H1 (cell line): ENCODE results near the gene COTL1. TPM values are rescaled to one million over a fixed set of nuclear protein-coding genes. Genes with fewer than 3 reads are reported as not detected.

Source experiments
- CTCF ChIA-PET: fragments of 300-600 bp; sonication (Branson Sonifier 250); formaldehyde crosslinking; loops from one replicate; lab custom pipeline; 2021; ENCODE audit not compliant: partially characterized antibody; lab: Charles Lee
- POLR2A ChIA-PET: fragments of 300-600 bp; sonication (Branson Sonifier 250); formaldehyde crosslinking; loops from one replicate; lab custom pipeline; 2021; ENCODE audit warnings: inconsistent platforms; ENCODE audit not compliant: partially characterized antibody; lab: Charles Lee
- DNase-seq, 2 experiments: peaks; one replicate each; pipeline versions ENCODE4 v3.0.0 to v3.0.0-alpha.2; 2010 to 2022; ENCODE audit warnings: low spot score in 2 of 2, low read depth in 1 of 2, mixed read lengths in 1 of 2
- FAIRE-seq: peaks from 2 replicates; lab custom pipeline; 2011; peaks lifted over from hg19 to GRCh38; lab: Jason Lieb, UNC
- H2AFZ ChIP-seq: 2 replicates; pipeline ENCODE4 v1.8.1; 2012; ENCODE audit warnings: low read length, inconsistent platforms
- H2AK5ac ChIP-seq: 2 replicates; pipeline ENCODE4 v1.6.1; 2013; ENCODE audit warnings: low read depth, low read length
- H2BK120ac ChIP-seq: replicated peaks from 2 replicates; pipeline ENCODE3; 2013; ENCODE audit warnings: low read depth, low read length, inconsistent platforms
- H2BK12ac ChIP-seq: 2 replicates; pipeline ENCODE4 v1.6.1; 2013; ENCODE audit warnings: low read depth, low read length
- H2BK15ac ChIP-seq: 2 replicates; pipeline ENCODE4 v1.6.1; 2013; ENCODE audit warnings: low read length
- H2BK20ac ChIP-seq: 2 replicates; pipeline ENCODE4 v1.6.1; 2013; ENCODE audit warnings: low read length
- H2BK5ac ChIP-seq: 2 replicates; pipeline ENCODE4 v1.6.1; 2013; ENCODE audit warnings: low read depth, low read length
- H3K14ac ChIP-seq: 2 replicates; pipeline ENCODE4 v1.6.1; 2013; ENCODE audit warnings: inconsistent platforms; ENCODE audit not compliant: insufficient read length
- H3K18ac ChIP-seq: 2 replicates; pipeline ENCODE4 v1.6.1; 2013; ENCODE audit warnings: low read length; ENCODE audit errors: extremely low read depth
- H3K23ac ChIP-seq: 2 replicates; pipeline ENCODE4 v1.6.1; 2013; ENCODE audit warnings: inconsistent platforms; ENCODE audit not compliant: insufficient read length
- H3K23me2 ChIP-seq: 2 replicates; pipeline ENCODE4 v1.6.1; 2013; ENCODE audit warnings: low read depth, low read length
- H3K27ac ChIP-seq: 2 replicates; pipeline ENCODE4 v1.6.1; 2011; ENCODE audit warnings: low read depth, low read length, inconsistent platforms
- H3K27me3 ChIP-seq, 4 experiments: replicated peaks in 1 of 4; 1 replicate in 1 of 4; 2 replicates in 3 of 4; pipeline versions ENCODE4 v1.6.1 to v1.8.1; 2011 to 2013; ENCODE audit warnings: low read length in 3 of 4, mild to moderate bottlenecking in 3 of 4, inconsistent platforms in 2 of 4, mixed read lengths in 2 of 4, moderate library complexity in 1 of 4; ENCODE audit not compliant: control insufficient read depth in 3 of 4, insufficient read depth in 3 of 4; ENCODE audit errors: extremely low read depth in 1 of 4
- H3K36me3 ChIP-seq, 4 experiments: 2 replicates each; pipeline versions ENCODE4 v1.6.1 to v1.8.1; 2011 to 2013; ENCODE audit warnings: mild to moderate bottlenecking in 4 of 4, low read length in 3 of 4, moderate library complexity in 2 of 4, control low read depth in 1 of 4, inconsistent platforms in 1 of 4; ENCODE audit not compliant: insufficient read depth in 4 of 4, control insufficient read depth in 2 of 4
- H3K4ac ChIP-seq: replicated peaks from 2 replicates; pipeline ENCODE3; 2013; ENCODE audit warnings: low read length, low read depth, mixed read lengths, inconsistent platforms; ENCODE audit not compliant: insufficient read length
- H3K4me1 ChIP-seq, 4 experiments: replicated peaks in 1 of 4; 1 replicate in 1 of 4; 2 replicates in 3 of 4; pipeline versions ENCODE4 v1.6.1 to v1.8.1; 2011 to 2013; ENCODE audit warnings: low read length in 3 of 4, inconsistent platforms in 2 of 4, mixed read lengths in 1 of 4; ENCODE audit not compliant: insufficient read depth in 4 of 4, control insufficient read depth in 3 of 4
- H3K4me2 ChIP-seq, 2 experiments: 2 replicates each; pipeline versions ENCODE4 v1.6.1 to v1.8.1; 2011 to 2013; ENCODE audit warnings: low read depth in 2 of 2, low read length in 2 of 2, control low read depth in 1 of 2, inconsistent platforms in 1 of 2, mild to moderate bottlenecking in 1 of 2; ENCODE audit not compliant: insufficient read depth in 1 of 2
- H3K4me3 ChIP-seq, 4 experiments: fragments of 200-600, 300-600 bp in 1 of 4; sonication (generic), shearing (Covaris generic), sonication (Bioruptor Twin) in 1 of 4; 2 replicates each; pipeline versions ENCODE4 v1.5.1 to v1.8.1; 2011 to 2016; ENCODE audit warnings: low read length in 4 of 4, low read depth in 3 of 4, control low read depth in 2 of 4, inconsistent platforms in 2 of 4, mild to moderate bottlenecking in 2 of 4, mixed read lengths in 1 of 4, moderate library complexity in 1 of 4; ENCODE audit not compliant: insufficient read depth in 2 of 4; ENCODE audit errors: extremely low read depth in 1 of 4
- H3K56ac ChIP-seq: replicated peaks from 2 replicates; pipeline ENCODE3; 2013; ENCODE audit warnings: low read depth, mild to moderate bottlenecking, mixed read lengths, low read length, inconsistent platforms; ENCODE audit not compliant: insufficient read length
- H3K79me1 ChIP-seq: 2 replicates; pipeline ENCODE4 v1.6.1; 2013; ENCODE audit warnings: low read depth, low read length, control low read depth
- H3K79me2 ChIP-seq, 2 experiments: 2 replicates each; pipeline versions ENCODE4 v1.6.1 to v1.8.1; 2012 to 2013; ENCODE audit warnings: low read length in 2 of 2, mild to moderate bottlenecking in 2 of 2, inconsistent platforms in 1 of 2; ENCODE audit not compliant: insufficient read depth in 2 of 2, control insufficient read depth in 1 of 2
- H3K9ac ChIP-seq, 4 experiments: replicated peaks in 1 of 4; 1 replicate in 1 of 4; 2 replicates in 3 of 4; pipeline versions ENCODE4 v1.6.1 to v1.8.1; 2011 to 2013; ENCODE audit warnings: low read depth in 3 of 4, low read length in 3 of 4, control low read depth in 2 of 4, mild to moderate bottlenecking in 2 of 4, moderate library complexity in 2 of 4, inconsistent platforms in 1 of 4; ENCODE audit errors: extremely low read depth in 1 of 4
- H3K9me3 ChIP-seq, 2 experiments: 2 replicates each; pipeline versions ENCODE4 v1.6.1 to v1.8.1; 2012 to 2013; ENCODE audit warnings: mild to moderate bottlenecking in 2 of 2, moderate library complexity in 2 of 2, control low read depth in 1 of 2, inconsistent platforms in 1 of 2, low read depth in 1 of 2, low read length in 1 of 2, mixed read lengths in 1 of 2; ENCODE audit not compliant: insufficient read depth in 2 of 2
- H4K20me1 ChIP-seq, 2 experiments: replicated peaks in 1 of 2; 2 replicates each; pipeline versions ENCODE3 to v1.8.1; 2011 to 2013; ENCODE audit warnings: inconsistent platforms in 2 of 2, low read length in 2 of 2, mild to moderate bottlenecking in 1 of 2; ENCODE audit not compliant: insufficient read depth in 2 of 2, control insufficient read depth in 1 of 2
- H4K5ac ChIP-seq: 2 replicates; pipeline ENCODE4 v1.6.1; 2013; ENCODE audit warnings: low read length, low read depth, mixed read lengths, inconsistent platforms; ENCODE audit not compliant: insufficient read length
- H4K8ac ChIP-seq: 2 replicates; pipeline ENCODE4 v1.8.0; 2013; ENCODE audit warnings: mild to moderate bottlenecking, moderate library complexity, low read length, inconsistent platforms; ENCODE audit not compliant: insufficient read depth; ENCODE audit errors: extremely low read depth
- H4K91ac ChIP-seq: replicated peaks from 2 replicates; pipeline ENCODE3; 2013; ENCODE audit warnings: low read length, mixed read lengths, inconsistent platforms; ENCODE audit not compliant: insufficient read length
- BACH1 ChIP-seq: IDR thresholded peaks from 2 replicates; pipeline ENCODE4 v1.6.1; 2012; ENCODE audit warnings: low read length, improper control_type of control experiment
- BRCA1 ChIP-seq: IDR thresholded peaks from 2 replicates; pipeline ENCODE4 v1.6.1; 2012; ENCODE audit warnings: low read depth, low read length, improper control_type of control experiment
- CHD1 ChIP-seq: IDR thresholded peaks from 2 replicates; pipeline ENCODE4 v1.6.1; 2012; ENCODE audit warnings: low read depth, low read length, improper control_type of control experiment
- EP300 ChIP-seq, 2 experiments: IDR thresholded peaks; 1 replicate in 1 of 2; 2 replicates in 1 of 2; pipeline ENCODE4 v1.6.1; 2011 to 2012; ENCODE audit warnings: low read depth in 2 of 2, low read length in 2 of 2, mild to moderate bottlenecking in 2 of 2, borderline replicate concordance in 1 of 2, inconsistent platforms in 1 of 2, moderate library complexity in 1 of 2
- EZH2 ChIP-seq: fragments of 200-600 bp; sonication (generic); IDR thresholded peaks from 2 replicates; pipeline ENCODE4 v1.7.1; 2012; ENCODE audit warnings: low read depth, mild to moderate bottlenecking, moderate library complexity, low read length, inconsistent platforms; ENCODE audit not compliant: severe bottlenecking
- JUND ChIP-seq: IDR thresholded peaks from 2 replicates; pipeline ENCODE4 v1.6.1; 2011; ENCODE audit warnings: mild to moderate bottlenecking, improper control_type of control experiment, low read length
- MAFK ChIP-seq: IDR thresholded peaks from 2 replicates; pipeline ENCODE4 v1.6.1; 2012; ENCODE audit warnings: low read depth, mild to moderate bottlenecking, improper control_type of control experiment, low read length
- NRF1 ChIP-seq: IDR thresholded peaks from 2 replicates; pipeline ENCODE4 v1.6.1; 2011; ENCODE audit warnings: mild to moderate bottlenecking, low read depth, low read length, improper control_type of control experiment
- PHF8 ChIP-seq: fragments of 200-600 bp; sonication (generic); conservative IDR thresholded peaks from 2 replicates; pipeline ENCODE4 v1.7.1; 2012; ENCODE audit warnings: low read depth, mild to moderate bottlenecking, inconsistent platforms, low read length, moderate library complexity
- POLR2AphosphoS5 ChIP-seq: IDR thresholded peaks from 2 replicates; pipeline ENCODE4 v1.6.1; 2011; ENCODE audit warnings: low read depth, low read length
- RAD21 ChIP-seq, 2 experiments: IDR thresholded peaks in 1 of 2; conservative IDR thresholded peaks in 1 of 2; 2 replicates each; pipeline ENCODE4 v1.6.1; 2011; ENCODE audit warnings: low read depth in 2 of 2, low read length in 2 of 2, improper control_type of control experiment in 1 of 2, inconsistent platforms in 1 of 2, mild to moderate bottlenecking in 1 of 2, moderate library complexity in 1 of 2
- SIX5 ChIP-seq: IDR thresholded peaks from 2 replicates; pipeline ENCODE4 v1.6.1; 2011; ENCODE audit warnings: mild to moderate bottlenecking, low read depth, low read length
- SP1 ChIP-seq: IDR thresholded peaks from 2 replicates; pipeline ENCODE4 v1.6.1; 2011; ENCODE audit warnings: low read depth, low read length
- TAF1 ChIP-seq: IDR thresholded peaks from 2 replicates; pipeline ENCODE4 v1.6.1; 2011; ENCODE audit warnings: mild to moderate bottlenecking, low read depth, low read length
- ZNF274 ChIP-seq: IDR thresholded peaks from 2 replicates; pipeline ENCODE4 v1.7.0; 2012; ENCODE audit warnings: low read length, borderline replicate concordance; ENCODE audit errors: extremely low read depth
- WGBS, 2 experiments: shearing (Covaris generic) in 1 of 2; methylation state at CpG; one replicate each; pipeline versions ENCODE4 v1.1.6 to v1.1.7; 2013 to 2015; ENCODE audit warnings: low lambda C conversion rate in 2 of 2, mixed read lengths in 2 of 2, inconsistent platforms in 1 of 2, low coverage in 1 of 2, missing lambda C conversion rate in 1 of 2; ENCODE audit not compliant: insufficient replicate concordance in 2 of 2, insufficient coverage in 1 of 2, insufficient read length in 1 of 2; ENCODE audit errors: extremely low coverage in 1 of 2, missing lambda C conversion rate in 1 of 2; 5-methylcytosine and 5-hydroxymethylcytosine counted together
- polyA plus RNA-seq, 7 experiments: library from polyadenylated mRNA; depleted of rRNA in 3 of 7; stranded (reverse) in 5 of 7; unstranded in 2 of 7; fragments of >200 nt in 5 of 7; fragments of 200-250 nt in 2 of 7; gene quantifications; 1 replicate in 5 of 7; 2 replicates in 1 of 7; 4 replicates in 1 of 7; pipeline versions ENCODE4 v1.2.1 to v1.2.3, GENCODE V29; 2011 to 2013; ENCODE audit warnings: missing spikeins in 2 of 7, mixed read lengths in 2 of 7
- total RNA-seq: library from RNA; stranded (reverse); fragmentation: NEBNext Ultra II Directional; extraction: Animal tissue kit (Norgen Biotek cat#: 25700); gene quantifications from 2 replicates; pipeline ENCODE4 v1.2.1, GENCODE V29; 2021

COTL1 gene
- total and polyA plus RNA-seq, 2 of the 8 experiments (the other 6 are each of a cell fraction or from before 2014, with no cell fraction given), result 59.2 to 183 TPM

- POLR2A ChIA-PET, result interaction anchor here (1.2 to 2.1 kb wide), 3 partner anchors 38 to 99 kb away, joined by 3 to 8 read pairs (median 3); no protein-coding TSS in a partner anchor
- TF ChIP-seq BRCA1 (no peak), RAD21 (IDR thresholded peaks at IDR 0.05 in 1 of 2, conservative IDR thresholded peaks at IDR 0.05 in 1 of 2; ENCODE audit: low read depth in 2 of 2, low read length in 2 of 2) (no peak), JUND (no peak), EP300 (IDR thresholded peaks at IDR 0.05; ENCODE audit: borderline replicate concordance in 1 of 2, low read depth in 2 of 2, low read length in 2 of 2) (no peak), ZNF274 (no peak), SIX5 (no peak), TAF1 (no peak), POLR2AphosphoS5 (no peak), CHD1 (no peak), SP1 (no peak), BACH1 (no peak), EZH2 (no peak), NRF1 (no peak), MAFK (no peak), PHF8 (no peak)
Measured at GRCh38 chr16:84519855-84520254, 98.0 kb downstream of the COTL1 start.

More at GRCh38 chr16:84519855-84520254, 98.0 kb downstream of the COTL1 start:
- no peak overlapping the region for H4K91ac ChIP-seq
- no peak overlapping the region for H3K18ac ChIP-seq
- no peak overlapping the region for H2BK5ac ChIP-seq
- 88% methylated on average over 10 of the region's 11 CpGs; no CpG with 5 or more reads in 1 of the 2 experiments for WGBS, 2 experiments
- FAIRE-seq (no peak), DNase-seq (no peak)
- no peak overlapping the region for H2BK20ac ChIP-seq
- H3K4me3 ChIP-seq, result no peak overlapping the region
- H4K20me1 ChIP-seq, result no peaks in the 10 kb centered on the region
- no peak overlapping the region for H3K14ac ChIP-seq
- no peaks in the 10 kb centered on the region for H3K23me2 ChIP-seq
- no peaks in the 10 kb centered on the region for H3K79me2 ChIP-seq
- no peak overlapping the region for H2BK12ac ChIP-seq
- H3K79me1 ChIP-seq, result no peaks in the 10 kb centered on the region
- CTCF ChIA-PET, result interaction anchor here (0.6 to 5.1 kb wide), 12 partner anchors 8 to 227 kb away, joined by 3 to 30 read pairs (median 4); no protein-coding TSS in a partner anchor
- no peak overlapping the region for H2AFZ ChIP-seq
- no peaks in the 10 kb centered on the region; a peak in 1 of 4 replicates for H3K9me3 ChIP-seq
- H4K8ac ChIP-seq, result no peak overlapping the region; the same call in 1 of the 2 replicates
- no peak overlapping the region for H3K4ac ChIP-seq
- peaks cover 0 to 4% (median 2%) of the 10 kb centered on the region in 4 experiments; a peak in 6 of 7 replicates for H3K4me1 ChIP-seq
- no peaks in the 10 kb centered on the region for H3K36me3 ChIP-seq
- no peak overlapping the region for H3K4me2 ChIP-seq
- no peak overlapping the region for H2BK15ac ChIP-seq
- H2AK5ac ChIP-seq, result no peak overlapping the region
- H3K27ac ChIP-seq, result no peak overlapping the region
- no peak overlapping the region for H2BK120ac ChIP-seq
- H4K5ac ChIP-seq, result no peak overlapping the region
- H3K23ac ChIP-seq, result no peak overlapping the region
- H3K27me3 ChIP-seq, result no peaks in the 10 kb centered on the region
- no peak overlapping the region for H3K56ac ChIP-seq
- no peak overlapping the region for H3K9ac ChIP-seq
